ENCODE data around the gene SBSN.
"Not testable (repeated sequence)": the region's sequence is repeated elsewhere in the genome, so short reads cannot be mapped to it uniquely, and the experiment has no call there.

The SBSN gene

DNA sequence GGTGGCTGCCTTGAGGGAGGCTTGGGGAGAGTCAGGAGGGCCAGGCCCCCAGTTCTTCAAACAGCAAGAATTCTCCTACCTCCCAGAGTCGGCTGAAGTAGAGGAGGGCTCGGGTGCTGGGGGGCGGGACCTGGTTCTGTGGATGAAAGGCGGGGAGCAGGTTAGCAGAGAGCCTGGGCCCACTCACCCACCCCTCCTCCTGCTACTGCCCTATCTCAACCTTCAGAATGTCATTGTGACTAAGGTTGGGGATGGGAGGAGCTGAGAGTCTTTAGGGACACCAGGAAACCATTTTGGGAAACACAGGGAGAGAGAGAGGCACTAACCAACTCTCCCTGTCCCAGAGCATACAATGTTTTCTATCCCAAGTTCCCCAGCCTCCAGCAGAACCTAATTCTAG, 25.4 kb downstream of the SBSN start:
- no peak for DNase-seq (ENCODE audit: low read depth)

DNA sequence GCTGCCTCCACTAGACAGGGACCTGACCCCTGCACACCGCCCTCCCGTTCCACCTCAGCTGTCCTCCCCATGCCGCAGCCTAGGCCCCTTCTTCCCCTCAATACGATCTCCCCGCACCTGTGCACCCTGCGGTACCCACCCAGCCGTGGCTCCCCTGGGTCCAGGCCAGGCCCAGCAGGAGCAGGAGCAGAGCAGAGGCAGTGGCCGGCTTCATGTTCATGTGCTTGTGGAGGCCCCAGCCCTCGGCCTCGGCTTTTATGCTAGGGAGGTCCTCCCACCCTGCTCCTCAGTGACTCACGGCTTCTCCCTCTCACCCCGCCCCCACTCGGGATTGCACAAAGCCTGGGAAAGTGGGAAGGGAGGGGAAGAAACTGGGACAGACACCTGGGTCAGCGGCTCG, 26.4 kb downstream of the SBSN start:
- no peak for DNase-seq (ENCODE audit: low read depth)

DNA sequence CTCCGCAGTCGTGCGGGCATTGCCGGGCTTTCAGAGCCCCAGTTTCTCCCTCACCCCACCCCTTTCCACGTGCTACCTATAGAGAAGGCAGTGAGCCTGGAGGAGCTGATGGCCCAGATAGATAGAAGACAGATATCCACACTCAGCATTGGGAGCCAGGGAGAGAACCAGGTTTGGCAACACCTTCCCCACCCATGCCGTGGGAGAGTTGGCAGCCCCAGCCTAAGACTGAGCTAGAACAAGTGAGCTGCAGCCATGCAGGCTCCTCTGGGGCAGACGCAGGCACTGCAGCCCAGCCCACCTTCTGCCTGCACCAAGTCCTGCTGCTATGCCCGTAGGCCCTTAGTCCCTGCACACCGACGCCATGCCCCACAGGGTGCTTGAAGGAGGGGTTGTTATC, 27.5 kb downstream of the SBSN start:
- DNase-seq (ENCODE audit: low read depth): no peak

DNA sequence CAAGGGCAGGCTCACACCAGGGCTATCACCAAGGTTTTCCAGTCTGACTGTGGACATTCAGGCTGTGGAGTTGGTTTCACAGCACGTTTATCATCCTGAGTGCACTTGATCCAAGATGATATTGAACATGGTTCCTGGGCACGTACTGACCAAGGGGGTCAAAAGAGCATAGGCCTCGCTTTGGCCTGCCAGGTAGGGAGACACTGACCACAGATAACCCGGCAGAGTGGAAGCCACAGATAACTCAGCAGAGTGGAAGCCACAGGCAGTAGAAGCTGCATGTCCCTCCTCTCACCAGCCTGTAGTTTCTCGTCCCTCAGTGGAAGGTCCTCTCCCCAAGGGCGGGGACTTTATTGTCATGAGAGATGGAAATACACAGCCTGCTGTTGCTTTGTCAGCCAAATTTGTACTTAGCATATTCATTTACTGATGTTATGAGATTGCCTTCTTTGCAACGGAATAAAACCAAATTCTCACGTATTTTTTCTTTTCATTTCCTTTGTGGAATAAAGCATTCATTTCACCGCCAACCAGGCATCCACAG, 29.1 kb downstream of the SBSN start:
- no peak for DNase-seq (ENCODE audit: low read depth)

DNA sequence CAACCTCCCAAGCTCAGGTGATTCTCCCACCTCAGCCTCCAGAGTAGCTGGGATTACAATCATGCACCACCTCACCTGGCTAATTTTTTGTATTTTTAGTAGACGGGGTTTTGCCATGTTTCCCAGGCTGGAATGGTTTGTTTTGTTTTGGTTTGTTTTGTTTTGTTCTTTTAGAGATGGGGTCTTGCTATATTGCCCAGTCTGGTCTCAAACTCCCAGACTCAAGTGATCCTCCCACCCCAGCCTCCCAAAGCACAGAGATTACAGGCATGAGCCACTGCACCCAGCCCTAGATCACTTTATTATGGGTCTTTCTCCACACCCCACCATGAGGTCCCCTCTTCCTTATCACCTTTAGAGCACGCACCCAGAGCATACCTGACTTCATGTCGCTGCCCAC, 29.9 kb downstream of the SBSN start:
- DNase-seq (ENCODE audit: low read depth): no peak

DNA sequence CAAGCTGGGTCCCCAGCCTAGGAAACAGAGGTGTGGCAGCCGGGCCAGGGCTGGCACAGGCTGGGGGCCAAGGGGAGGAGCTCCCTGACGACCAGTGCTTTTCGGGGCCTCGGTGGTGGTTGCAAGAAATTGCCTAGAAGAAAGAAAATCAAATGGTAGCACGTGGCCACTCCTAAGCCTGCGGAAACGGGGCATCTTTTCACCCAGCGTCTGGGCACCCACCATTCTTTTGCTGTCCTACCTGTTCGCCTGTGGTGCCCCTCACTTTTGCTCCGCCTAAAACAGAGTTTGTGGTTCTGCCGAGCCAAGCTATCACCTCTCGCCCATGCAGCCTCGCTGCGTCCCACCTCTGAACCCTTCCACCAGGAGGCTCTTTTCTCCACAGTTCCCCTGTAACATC, 30.7 kb downstream of the SBSN start:
- no peak for DNase-seq (ENCODE audit: low read depth)

DNA sequence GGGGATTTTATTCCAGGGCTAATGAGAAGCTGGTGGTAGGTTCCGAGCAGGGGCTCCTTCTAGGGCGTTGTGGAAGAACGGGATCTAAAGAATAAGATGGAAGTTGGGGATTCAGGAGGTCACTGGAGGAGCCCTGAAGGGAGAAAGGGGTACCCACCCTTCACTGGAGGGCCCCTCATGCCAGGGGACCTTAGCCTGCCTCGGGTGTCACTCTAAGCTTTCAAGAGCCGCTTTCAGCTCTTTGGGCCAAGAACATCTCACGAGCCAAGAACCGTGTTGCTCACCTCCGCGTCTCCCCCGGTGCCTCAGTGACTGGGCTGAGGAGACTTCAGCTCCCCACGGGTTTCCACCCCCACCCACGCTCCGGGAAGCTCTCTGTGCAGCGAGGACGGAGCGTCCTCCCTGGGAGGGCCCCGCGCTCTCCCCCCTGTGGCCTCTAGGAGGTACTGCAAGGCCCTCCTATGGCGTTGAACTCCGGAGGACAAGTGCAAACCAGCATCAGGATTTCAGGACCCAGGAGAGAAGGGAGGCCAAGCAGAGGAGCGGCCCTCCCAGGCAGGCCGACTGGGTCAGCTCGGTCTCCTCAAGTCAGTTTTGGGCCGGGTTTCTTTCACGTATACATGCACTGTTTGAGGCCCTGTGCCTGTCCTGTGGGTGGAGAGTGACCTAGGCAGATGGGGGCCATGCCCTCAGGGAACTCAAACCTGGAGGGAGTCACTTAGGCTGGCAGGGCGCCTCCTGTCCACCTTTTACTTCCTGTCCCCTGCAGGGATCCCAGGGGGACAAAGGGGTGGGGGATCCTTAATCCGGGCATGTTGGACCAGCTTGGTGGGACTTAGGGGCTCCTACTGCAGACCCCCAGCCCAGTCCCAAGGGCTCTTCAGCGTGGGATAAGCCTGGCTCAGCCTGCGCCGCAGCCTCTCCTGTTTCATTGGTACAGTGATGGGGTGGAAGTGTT, 32.7 kb downstream of the SBSN start:
- no peak for DNase-seq (ENCODE audit: low read depth)

DNA sequence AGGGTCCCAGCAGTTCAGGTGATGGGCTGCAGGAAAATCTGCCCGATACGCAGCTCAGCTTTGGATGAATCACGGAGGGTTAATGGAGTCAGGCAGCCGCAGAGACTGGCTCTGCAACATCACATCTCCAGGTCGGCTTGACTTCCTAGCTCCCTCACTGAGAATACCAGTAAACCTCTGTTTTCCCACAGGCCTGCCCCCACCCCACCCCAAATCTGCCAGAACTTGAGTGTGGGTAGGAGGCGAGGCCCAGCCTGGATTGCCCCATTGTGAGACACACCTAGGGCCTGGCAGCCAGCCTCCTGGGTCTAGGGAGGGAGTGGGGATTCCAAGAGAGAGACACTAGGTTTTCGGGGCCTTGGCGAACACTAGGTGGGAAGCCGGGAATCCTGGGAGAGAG, 34.1 kb downstream of the SBSN start:
- no peak for DNase-seq (ENCODE audit: low read depth)

DNA sequence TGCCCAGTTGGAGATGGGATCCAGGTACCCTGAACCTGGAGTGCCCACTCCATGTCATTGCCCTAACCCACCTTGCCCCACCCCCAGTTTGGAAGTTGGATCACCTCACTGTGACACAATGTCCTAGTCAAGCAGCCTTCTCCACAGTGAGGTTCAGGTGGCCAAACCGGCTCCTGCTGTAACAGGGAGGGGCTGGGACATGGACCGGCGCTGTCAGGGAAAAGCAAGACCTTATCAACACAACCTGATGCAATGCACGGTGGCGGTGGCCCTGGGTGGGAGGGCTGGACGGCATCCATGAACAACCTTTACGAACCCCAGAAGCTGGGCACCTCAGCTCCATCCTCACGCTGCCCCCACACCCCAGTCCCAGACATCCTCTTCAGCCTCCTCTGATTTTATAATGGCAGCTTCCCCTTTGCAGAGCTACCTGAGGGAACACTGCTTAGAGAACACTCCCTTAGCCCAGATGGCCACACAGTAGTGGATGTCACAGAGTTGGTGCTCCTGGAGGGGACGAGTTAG, 36.2 kb downstream of the SBSN start:
- DNase-seq (ENCODE audit: low read depth): no peak

DNA sequence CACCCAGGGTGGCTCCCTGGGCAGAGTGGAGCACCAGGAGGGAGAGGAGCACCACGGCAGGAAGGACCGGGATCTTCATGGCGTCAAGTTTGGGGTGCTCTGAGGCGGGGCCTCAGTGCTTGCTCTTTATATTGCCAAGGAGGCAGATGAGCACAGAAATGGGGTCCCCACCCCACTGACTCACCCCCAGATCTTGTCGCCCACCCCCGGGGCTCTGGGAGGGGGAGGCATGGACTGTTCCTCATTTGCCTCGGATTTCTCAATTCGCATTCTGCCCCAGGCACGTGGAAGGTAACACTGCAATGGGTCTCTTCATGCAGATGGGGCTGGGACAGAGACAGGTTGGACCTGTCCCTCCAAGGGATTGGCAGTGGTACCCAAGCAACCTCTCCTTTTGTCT, 37.7 kb downstream of the SBSN start, which contains the start of gene KRTDAP:
Gene KRTDAP, minus strand, starts transcription at position 101 of the 400 bp plus-strand sequence. Its CDS starts 22 bp downstream, at position 79.
- no peak for DNase-seq (ENCODE audit: low read depth)

DNA sequence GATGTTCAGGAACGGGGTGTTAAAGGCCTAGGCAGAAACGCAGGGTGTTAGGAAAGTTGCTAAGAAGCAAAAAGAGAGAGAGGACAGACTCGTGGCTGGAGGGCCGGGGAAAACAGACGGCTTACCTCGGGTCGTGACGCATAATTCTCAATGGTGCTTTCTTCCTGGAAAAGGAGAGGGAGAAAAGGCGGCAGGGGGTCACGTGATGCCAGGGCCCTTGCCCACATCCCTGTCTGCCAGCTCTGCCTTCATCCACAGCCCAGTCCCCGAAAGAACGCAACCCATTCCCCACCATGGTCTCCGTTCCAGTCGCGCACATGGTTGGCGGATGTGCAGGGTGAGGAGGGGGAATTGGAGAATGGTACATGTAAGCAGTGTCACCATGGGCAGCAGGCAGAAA, 39.4 kb downstream of the SBSN start:
- DNase-seq (ENCODE audit: low read depth): no peak

DNA sequence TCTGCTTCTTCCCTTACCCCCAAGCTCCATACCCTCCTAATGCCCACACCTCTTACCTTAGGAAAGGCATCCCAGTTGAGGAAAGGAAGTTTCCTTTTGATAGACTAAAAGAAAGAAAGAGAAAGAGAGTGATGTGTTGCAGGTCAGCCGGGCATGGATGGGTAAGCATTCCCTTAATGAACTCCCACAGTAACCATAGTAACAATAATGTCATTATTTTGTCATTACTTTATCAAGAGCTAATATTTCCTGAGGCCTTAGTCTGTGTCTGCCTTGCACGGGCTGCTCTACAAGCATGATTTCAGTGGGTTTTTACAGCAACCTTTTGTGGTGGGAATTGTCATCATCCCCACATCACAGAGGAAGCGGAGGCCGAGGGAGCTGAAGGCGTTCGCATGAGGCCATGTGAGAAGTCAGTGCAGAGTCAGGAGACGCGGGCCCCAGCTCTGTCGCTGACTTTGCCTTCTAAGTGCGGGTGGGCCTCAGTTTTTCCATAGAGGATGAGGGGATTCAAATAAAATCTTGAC, 40.4 kb downstream of the SBSN start:
- no peak for DNase-seq (ENCODE audit: low read depth)

DNA sequence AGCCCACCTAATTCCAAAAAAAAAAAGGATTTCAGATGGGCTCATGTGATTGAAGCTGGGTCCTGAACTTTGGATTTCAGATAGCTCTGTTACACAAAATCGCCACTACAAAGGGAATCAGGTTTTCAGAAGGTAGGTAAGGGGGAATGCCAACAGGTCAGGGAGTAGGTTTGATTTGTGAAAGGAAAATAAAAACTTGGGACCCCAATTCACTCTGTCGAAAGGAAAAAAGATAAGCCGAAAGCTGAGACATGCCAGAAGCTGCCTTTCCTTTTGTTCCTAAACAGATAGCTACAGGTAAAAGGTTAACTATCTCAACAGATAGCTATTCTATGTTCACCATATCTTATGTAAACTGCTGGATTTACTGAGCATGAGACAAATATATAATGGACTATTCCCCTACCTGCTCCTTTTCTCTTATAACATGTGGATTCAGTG, 41.8 kb downstream of the SBSN start:
- DNase-seq (ENCODE audit: low read depth): no peak

DNA sequence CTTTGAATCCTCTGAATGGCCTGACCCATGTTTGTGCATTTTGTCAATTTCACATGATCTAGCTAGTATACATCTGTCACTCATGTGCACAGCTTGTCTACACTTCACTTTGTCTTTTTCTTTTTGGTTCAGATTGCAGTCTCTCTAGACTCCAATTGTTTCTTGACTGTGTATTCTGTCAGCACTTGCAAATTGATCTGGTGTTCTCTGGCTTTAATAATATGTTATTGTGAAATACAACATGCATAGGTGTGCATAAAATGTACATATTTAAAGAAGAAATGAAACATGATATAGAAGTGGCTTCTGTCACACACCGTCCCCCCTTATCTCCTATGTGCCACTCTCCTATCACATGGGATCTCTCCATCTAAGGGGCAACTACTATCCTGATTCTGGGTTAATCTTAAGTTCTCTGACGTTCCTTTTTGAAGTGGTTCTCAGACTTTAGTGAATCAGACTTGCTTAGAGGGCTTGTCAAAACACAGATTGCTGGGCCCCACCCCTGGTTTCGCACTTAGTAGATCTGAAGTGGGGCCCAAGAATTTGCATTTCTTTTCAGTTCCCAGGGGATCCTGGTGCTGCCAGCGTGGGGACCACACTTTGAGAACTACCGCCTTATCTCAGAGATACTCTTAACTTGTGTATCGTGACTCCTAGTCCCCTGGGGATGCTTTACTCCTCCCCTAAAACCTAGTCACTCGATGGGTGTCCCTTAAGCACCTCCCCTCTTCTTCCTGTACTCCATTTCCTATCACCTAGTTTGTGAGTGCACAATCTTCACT, 43.7 kb downstream of the SBSN start:
- no peak for DNase-seq (ENCODE audit: low read depth)

DNA sequence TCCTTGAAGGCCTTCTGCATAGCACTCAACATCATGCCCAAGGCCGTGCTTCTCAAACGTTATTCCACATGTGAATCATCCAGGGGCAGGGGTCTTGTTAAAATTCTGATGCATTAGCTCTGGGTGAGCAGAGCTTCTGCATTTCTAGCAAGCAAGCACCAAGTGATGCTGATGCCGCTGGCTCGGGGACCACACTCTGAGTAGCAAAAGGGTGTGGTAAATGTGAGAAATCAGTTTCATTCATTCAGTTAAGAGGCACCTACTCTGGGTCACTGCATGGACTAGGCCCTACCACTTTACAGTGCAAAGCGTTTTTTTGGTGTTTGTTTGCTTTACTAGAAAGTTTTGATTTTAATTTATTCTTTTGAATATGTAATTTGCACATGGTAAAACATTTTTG, 45.0 kb downstream of the SBSN start:
- no peak for DNase-seq (ENCODE audit: low read depth)

DNA sequence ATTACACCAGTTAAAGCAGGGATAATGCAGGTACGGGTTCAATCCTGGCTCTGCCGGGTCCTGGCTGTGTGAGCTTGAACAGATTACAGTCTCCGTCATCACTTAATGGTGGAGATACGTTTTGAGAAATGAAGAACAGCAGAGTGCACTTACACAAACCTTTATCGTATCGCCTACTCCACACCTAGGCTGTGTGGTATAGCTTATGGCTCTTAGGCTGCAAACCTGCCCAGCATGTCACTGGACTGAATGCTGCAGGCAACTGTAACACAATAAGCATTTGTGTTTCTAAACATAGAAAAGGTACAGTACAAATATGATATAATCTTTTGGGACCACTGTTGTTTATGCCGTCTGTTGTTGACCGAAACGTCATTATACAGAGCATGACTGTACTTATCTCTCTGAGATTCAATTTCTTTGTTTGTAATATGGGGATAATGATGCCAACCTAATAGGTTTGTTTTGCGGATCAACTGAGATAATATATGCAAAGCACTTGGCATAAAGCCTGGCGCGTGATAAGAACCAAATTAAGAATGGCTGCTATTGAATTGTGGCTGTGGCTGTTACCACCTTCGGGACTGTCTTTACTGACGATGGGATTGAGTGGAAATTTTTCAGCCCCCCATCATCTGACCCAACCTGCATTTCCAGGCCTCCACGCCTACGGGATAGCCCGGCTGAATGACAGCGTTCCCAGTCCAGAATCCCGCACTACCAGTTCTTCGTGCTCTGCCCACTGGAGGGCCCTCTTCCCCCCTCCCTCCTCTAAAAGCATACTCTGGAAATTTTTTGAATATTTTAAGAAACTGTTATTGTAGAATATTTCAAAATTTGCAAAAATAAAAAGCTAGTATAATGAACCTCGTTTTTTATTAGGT, 49.1 kb downstream of the SBSN start:
- no peak for DNase-seq (ENCODE audit: low read depth)

DNA sequence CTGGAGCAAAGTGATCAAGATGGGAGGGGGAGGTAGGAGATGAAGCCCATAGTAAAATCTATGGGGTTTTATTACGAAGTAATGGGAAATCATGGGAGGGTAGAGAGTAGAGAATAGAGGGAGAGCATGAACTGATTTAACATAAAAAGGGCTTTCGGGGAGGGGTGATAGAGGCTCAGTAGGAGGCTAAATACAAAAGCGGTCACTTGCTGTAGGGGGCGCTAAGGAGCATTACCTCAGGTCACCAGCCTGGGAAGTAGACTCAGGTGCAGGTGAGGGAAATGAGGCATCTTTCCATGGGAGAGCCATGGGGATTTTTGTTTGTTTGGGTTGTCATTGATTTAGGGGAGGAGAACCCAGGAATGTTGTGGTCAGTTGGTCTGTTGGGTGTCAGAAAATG, 52.0 kb downstream of the SBSN start:
- no peak for DNase-seq (ENCODE audit: low read depth)

DNA sequence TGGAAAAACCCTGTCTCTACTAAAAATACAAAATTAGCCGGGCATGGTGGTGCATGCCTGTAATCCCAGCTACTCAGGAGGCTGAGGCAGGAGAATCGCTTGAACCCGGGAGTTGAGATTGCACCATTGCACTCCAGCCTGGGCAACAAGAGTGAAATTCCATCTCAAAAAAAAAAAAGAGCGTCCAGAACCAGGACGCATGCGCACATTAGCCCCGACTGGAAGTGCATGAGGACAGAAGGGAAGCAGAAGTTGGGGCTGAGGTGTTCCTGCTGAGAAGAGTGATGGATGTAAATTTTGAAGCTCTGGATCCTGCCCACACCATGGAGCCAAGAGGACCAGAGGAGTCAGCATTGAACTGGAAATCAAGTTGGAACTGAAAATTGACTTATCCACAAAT, 53.5 kb downstream of the SBSN start:
- DNase-seq (ENCODE audit: low read depth): not testable (repeated sequence)

DNA sequence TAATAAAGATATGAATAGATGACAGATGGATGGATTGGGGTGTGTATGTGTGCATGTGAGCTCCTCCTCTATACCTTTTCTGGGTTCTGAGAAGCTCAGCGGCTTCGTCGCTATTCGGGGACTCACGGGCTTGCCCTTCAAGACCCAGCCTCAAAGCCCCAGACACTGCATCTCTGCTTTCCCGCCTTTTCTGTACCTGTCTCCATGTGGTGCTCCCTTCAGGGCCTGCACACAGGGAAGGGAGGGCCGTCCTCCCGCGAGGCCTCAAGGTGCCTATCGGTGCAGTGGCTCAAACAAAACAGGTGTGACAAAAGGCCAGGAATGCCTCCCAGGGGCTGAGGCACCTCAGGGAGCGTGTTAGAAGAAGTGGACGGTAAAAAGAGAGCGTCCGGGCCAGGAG, 54.0 kb downstream of the SBSN start:
- no peak for DNase-seq (ENCODE audit: low read depth)
